HEK293 (cell line): ENCODE measurements around the gene NANOS3.
A peak's percentile ranks its signal among the peaks of the same experiment; 100 is the strongest.

Experiments
- CTCF ChIA-PET: fragments of 350-600 bp; formaldehyde crosslinking; extraction: SDS; loops from one replicate; lab custom pipeline; 2021; ENCODE audit warnings: antibody characterized with exemption; lab: Yijun Ruan, JAX
- POLR2A ChIA-PET: fragments of 300-600 bp; formaldehyde crosslinking; extraction: SDS; loops from one replicate; lab custom pipeline; 2020; ENCODE audit warnings: antibody characterized with exemption, inconsistent platforms; lab: Yijun Ruan, JAX
- H3K27ac ChIP-seq: fragments of 200-500 bp; sonication (Bioruptor generic); 2 replicates; pipeline ENCODE4 v1.5.1; 2014; ENCODE audit warnings: low read depth, low read length, control low read depth, inconsistent platforms; ENCODE audit errors: extremely low read depth
- H3K36me3 ChIP-seq, 2 experiments: fragments of 200-500 bp in 1 of 2; sonication (Bioruptor generic) in 1 of 2; 1 replicate in 1 of 2; 2 replicates in 1 of 2; pipeline ENCODE4 v1.5.1; 2014 to 2017; ENCODE audit warnings: inconsistent platforms in 2 of 2, low read length in 2 of 2; ENCODE audit not compliant: control insufficient read depth in 2 of 2, insufficient read depth in 1 of 2
- H3K4me1 ChIP-seq: fragments of 200-500 bp; sonication (Bioruptor generic); 2 replicates; pipeline ENCODE4 v1.5.1; 2014; ENCODE audit warnings: mild to moderate bottlenecking, low read length, inconsistent platforms; ENCODE audit not compliant: control insufficient read depth, insufficient read depth
- H3K4me3 ChIP-seq: 2 replicates; pipeline ENCODE4 v1.5.1; 2011; ENCODE audit warnings: low read depth, mild to moderate bottlenecking, control low read depth, low read length, moderate library complexity
- H3K9me3 ChIP-seq: fragments of 200-500 bp; sonication (Bioruptor generic); 2 replicates; pipeline ENCODE4 v1.5.1; 2014; ENCODE audit warnings: low read depth, low read length, inconsistent platforms; ENCODE audit not compliant: control insufficient read depth, insufficient read depth
- SCRT1 ChIP-seq: fragments of 450-650 bp; formaldehyde crosslinking; IDR thresholded peaks from 2 replicates; pipeline ENCODE4 v1.5.1; 2016; ENCODE audit warnings: missing biosample characterization, missing genetic modification characterization, borderline replicate concordance
- SCRT2 ChIP-seq: fragments of 450-650 bp; formaldehyde crosslinking; IDR thresholded peaks from 2 replicates; pipeline ENCODE4 v1.5.1; 2016; ENCODE audit warnings: missing biosample characterization, missing genetic modification characterization
- SP2 ChIP-seq: fragments of 450-650 bp; formaldehyde crosslinking; IDR thresholded peaks from 2 replicates; pipeline ENCODE4 v1.5.1; 2016; ENCODE audit warnings: missing biosample characterization, missing genetic modification characterization
- ZBTB48 ChIP-seq: fragments of 450-650 bp; formaldehyde crosslinking; IDR thresholded peaks from 2 replicates; pipeline ENCODE4 v1.5.1; 2016; ENCODE audit warnings: missing biosample characterization, missing genetic modification characterization
- ZBTB8A ChIP-seq: fragments of 450-650 bp; formaldehyde crosslinking; IDR thresholded peaks from 2 replicates; pipeline ENCODE4 v1.5.1; 2016; ENCODE audit warnings: missing biosample characterization, missing genetic modification characterization
- ZEB2 ChIP-seq: fragments of 450-650 bp; formaldehyde crosslinking; IDR thresholded peaks from 2 replicates; pipeline ENCODE4 v1.5.1; 2016; ENCODE audit warnings: missing biosample characterization, missing genetic modification characterization
- ZNF112 ChIP-seq: fragments of 450-650 bp; formaldehyde crosslinking; IDR thresholded peaks from 2 replicates; pipeline ENCODE4 v1.5.0; 2017; ENCODE audit warnings: missing biosample characterization, missing genetic modification characterization
- ZNF16 ChIP-seq: fragments of 450-650 bp; formaldehyde crosslinking; IDR thresholded peaks from 2 replicates; pipeline ENCODE4 v1.5.1; 2016; ENCODE audit warnings: low read depth, missing biosample characterization, missing genetic modification characterization
- ZNF2 ChIP-seq: fragments of 450-650 bp; formaldehyde crosslinking; IDR thresholded peaks from 2 replicates; pipeline ENCODE4 v1.5.1; 2016; ENCODE audit warnings: missing biosample characterization, missing genetic modification characterization
- ZNF202 ChIP-seq: fragments of 450-650 bp; formaldehyde crosslinking; IDR thresholded peaks from 2 replicates; pipeline ENCODE4 v1.5.1; 2016; ENCODE audit warnings: missing biosample characterization, missing genetic modification characterization, borderline replicate concordance
- ZNF23 ChIP-seq: fragments of 450-650 bp; formaldehyde crosslinking; IDR thresholded peaks from 2 replicates; pipeline ENCODE4 v1.5.1; 2016; ENCODE audit warnings: missing biosample characterization, missing genetic modification characterization, borderline replicate concordance
- ZNF248 ChIP-seq: fragments of 450-650 bp; formaldehyde crosslinking; IDR thresholded peaks from 2 replicates; pipeline ENCODE4 v1.5.1; 2017; ENCODE audit warnings: missing biosample characterization, missing genetic modification characterization
- ZNF350 ChIP-seq: fragments of 450-650 bp; formaldehyde crosslinking; IDR thresholded peaks from 2 replicates; pipeline ENCODE4 v1.5.0; 2017; ENCODE audit warnings: missing biosample characterization, mild to moderate bottlenecking, missing genetic modification characterization
- ZNF366 ChIP-seq: fragments of 450-650 bp; formaldehyde crosslinking; conservative IDR thresholded peaks from 2 replicates; pipeline ENCODE4 v1.5.1; 2016; ENCODE audit warnings: missing biosample characterization, missing genetic modification characterization
- ZNF561 ChIP-seq: fragments of 450-650 bp; IDR thresholded peaks from 2 replicates; pipeline ENCODE4 v1.5.1; 2018; ENCODE audit warnings: missing biosample characterization, missing genetic modification characterization, borderline replicate concordance
- ZNF621 ChIP-seq: fragments of 450-650 bp; formaldehyde crosslinking; IDR thresholded peaks from 2 replicates; pipeline ENCODE4 v1.5.1; 2017; ENCODE audit warnings: missing biosample characterization, missing genetic modification characterization
- ZNF654 ChIP-seq: fragments of 450-650 bp; formaldehyde crosslinking; IDR thresholded peaks from 2 replicates; pipeline ENCODE4 v1.5.1; 2016; ENCODE audit warnings: low read depth, missing biosample characterization, missing genetic modification characterization
- ZNF785 ChIP-seq: fragments of 450-650 bp; formaldehyde crosslinking; IDR thresholded peaks from 2 replicates; pipeline ENCODE4 v1.5.1; 2016; ENCODE audit warnings: missing biosample characterization, missing genetic modification characterization
- ZNF791 ChIP-seq: fragments of 450-650 bp; formaldehyde crosslinking; IDR thresholded peaks from 2 replicates; pipeline ENCODE4 v1.5.1; 2016; ENCODE audit warnings: missing biosample characterization, missing genetic modification characterization
- ZSCAN23 ChIP-seq: fragments of 450-650 bp; formaldehyde crosslinking; IDR thresholded peaks from 2 replicates; pipeline ENCODE4 v1.5.1; 2016; ENCODE audit warnings: missing biosample characterization, missing genetic modification characterization
- TF ChIP-seq, protein P1 (sequence below): fragments of 450-650 bp; formaldehyde crosslinking; IDR thresholded peaks from 2 replicates; pipeline ENCODE4 v1.5.1; 2016; ENCODE audit warnings: missing biosample characterization, missing genetic modification characterization
- TF ChIP-seq, protein P2 (sequence below): fragments of 450-650 bp; formaldehyde crosslinking; IDR thresholded peaks from 2 replicates; pipeline ENCODE4 v1.5.1; 2016; ENCODE audit warnings: missing biosample characterization, missing genetic modification characterization
- TF ChIP-seq, protein P3 (sequence below): fragments of 450-650 bp; formaldehyde crosslinking; IDR thresholded peaks from 2 replicates; pipeline ENCODE4; 2016; ENCODE audit warnings: missing biosample characterization, missing genetic modification characterization
- TF ChIP-seq, protein P4 (sequence below): fragments of 450-650 bp; formaldehyde crosslinking; IDR thresholded peaks from 2 replicates; pipeline ENCODE4 v1.5.1; 2016; ENCODE audit warnings: missing biosample characterization, missing genetic modification characterization
- TF ChIP-seq, protein P5 (sequence below): fragments of 450-650 bp; formaldehyde crosslinking; IDR thresholded peaks from 2 replicates; pipeline ENCODE4 v1.5.1; 2016; ENCODE audit warnings: missing biosample characterization, missing genetic modification characterization

The NANOS3 gene

DNA sequence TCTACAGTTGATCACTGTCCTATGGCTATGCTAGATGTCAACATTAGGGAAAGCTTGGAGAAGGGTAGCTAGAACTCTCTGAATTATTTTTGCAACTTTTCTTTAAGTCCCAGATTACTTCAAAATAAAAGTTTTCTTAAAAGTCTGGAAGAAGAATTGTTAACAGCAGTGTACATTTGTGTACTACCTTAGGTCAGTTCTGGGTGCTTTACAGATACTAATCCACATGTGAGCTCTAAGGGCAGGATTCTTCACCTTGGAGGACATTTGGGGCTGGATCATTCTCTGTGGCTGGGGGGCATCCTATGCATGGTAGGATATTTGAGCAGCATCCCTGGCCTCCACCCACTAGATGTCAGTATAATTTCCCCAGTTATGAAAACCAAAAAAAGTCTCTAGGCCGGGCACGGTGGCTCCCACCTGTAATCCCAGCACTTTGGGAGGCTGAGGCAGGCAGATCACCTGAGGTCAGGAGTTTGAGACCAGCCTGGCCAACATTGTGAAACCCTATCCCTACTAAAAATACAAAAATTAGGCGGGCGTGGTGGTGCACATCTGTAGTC lies 26.1 kb downstream of the NANOS3 start:
- POLR2A ChIA-PET = interaction anchor here (0.6 kb wide), 1 partner anchor 22 kb away, joined by 4 read pairs; no protein-coding TSS in a partner anchor
- CTCF ChIA-PET = interaction anchor here (0.5 to 2.2 kb wide), 11 partner anchors 9 to 1621 kb away, joined by 3 to 8 read pairs (median 3); no protein-coding TSS in a partner anchor

DNA sequence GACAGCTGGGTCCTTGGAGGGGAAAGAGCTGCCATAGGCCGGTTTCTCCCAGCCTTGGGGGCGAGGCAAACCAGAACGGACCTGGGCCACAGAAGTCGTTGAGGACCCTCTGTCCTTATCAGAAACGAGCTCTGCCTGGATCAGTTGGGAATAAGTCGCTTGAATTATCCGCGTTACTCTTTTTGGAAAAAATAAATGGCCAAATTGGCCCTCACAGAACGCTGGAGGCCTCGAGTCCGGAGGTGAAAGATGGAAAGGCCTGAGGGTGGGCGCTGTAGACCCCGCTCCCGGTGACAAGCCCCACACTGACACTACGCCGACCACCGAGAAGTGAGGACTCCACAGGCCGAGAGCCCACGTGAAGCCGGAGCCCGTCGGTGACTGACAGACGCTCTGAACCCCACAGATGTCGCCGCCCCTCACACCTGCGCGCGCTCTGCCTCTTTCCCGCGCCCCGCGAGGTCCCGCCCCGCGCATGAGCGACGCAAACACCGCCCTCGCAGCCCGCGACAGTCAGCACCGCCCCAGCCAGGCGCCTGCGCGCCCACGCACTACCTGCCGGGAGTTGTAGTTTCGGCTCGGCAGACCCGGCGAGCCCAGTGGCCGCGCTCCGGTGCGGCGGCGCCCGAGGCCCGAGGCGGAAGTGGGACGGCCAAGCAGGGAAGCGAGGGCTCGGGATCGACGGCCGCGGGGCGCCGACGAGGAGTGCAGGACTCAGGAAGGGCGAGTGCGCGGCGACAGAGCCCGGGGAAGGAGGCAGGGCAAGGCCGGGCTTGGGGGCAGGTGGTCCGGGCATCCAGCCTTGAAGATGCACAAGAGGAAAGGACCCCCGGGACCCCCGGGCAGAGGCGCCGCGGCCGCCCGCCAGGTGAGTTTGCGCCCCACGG lies 28.9 kb downstream of the NANOS3 start, which contains the start of the genes BRME1 and CC2D1A:
BRME1 (minus strand) TSS at position 484 of the 887 bp plus-strand sequence. CDS start 1,225 bp downstream, outside the sequence.
CC2D1A (plus strand) TSS at position 568 of the 887 bp plus-strand sequence; CDS start at position 809, 241 bp downstream.
- Histone ChIP-seq H3K36me3 (peaks cover 9 to 19% of the 10 kb centered on the region in 2 experiments; a peak in 2 of 3 replicates), H3K9me3 (no peaks in the 10 kb centered on the region), H3K4me1 (no peaks in the 10 kb centered on the region; the same call in 1 of the 2 replicates), H3K4me3 (peak within 1 kb of the TSS; percentile 88), H3K27ac (peak within 1 kb of the TSS; percentile 70; the same call in 1 of the 2 replicates)
- POLR2A ChIA-PET = interaction anchor here (1.2 to 1.4 kb wide), 2 partner anchors 131 to 167 kb away, joined by 3 to 4 read pairs; partner anchors contain the start of gene MISP3
- CTCF ChIA-PET = interaction anchor here (0.5 to 2.3 kb wide), 6 partner anchors 8 to 230 kb away, joined by 3 to 7 read pairs (median 3); partner anchors contain the start of gene ASF1B
- TF ChIP-seq ZNF561 (peak; percentile 81; the same call in 1 of the 2 replicates), ZNF621 (tag by site-specific recombination) (no peak), ZNF2 (peak; percentile 61), ZSCAN23 (tag by site-specific recombination) (no peak), ZNF16 (tag by site-specific recombination) (no peak), ZNF350 (tag by site-specific recombination) (no peak), ZNF785 (tag by site-specific recombination) (no peak), ZBTB8A (tag by site-specific recombination) (peak; percentile 81), ZBTB48 (tag by site-specific recombination) (no peak), ZNF654 (tag by site-specific recombination) (no peak), ZNF112 (tag by site-specific recombination) (no peak), SP2 (tag by site-specific recombination) (peak; percentile 93), ZNF202 (tag by site-specific recombination) (no peak), ZNF23 (tag by site-specific recombination) (no peak), ZNF366 (no peak), ZNF791 (tag by site-specific recombination) (no peak)
- TF ChIP-seq, protein P1, sequence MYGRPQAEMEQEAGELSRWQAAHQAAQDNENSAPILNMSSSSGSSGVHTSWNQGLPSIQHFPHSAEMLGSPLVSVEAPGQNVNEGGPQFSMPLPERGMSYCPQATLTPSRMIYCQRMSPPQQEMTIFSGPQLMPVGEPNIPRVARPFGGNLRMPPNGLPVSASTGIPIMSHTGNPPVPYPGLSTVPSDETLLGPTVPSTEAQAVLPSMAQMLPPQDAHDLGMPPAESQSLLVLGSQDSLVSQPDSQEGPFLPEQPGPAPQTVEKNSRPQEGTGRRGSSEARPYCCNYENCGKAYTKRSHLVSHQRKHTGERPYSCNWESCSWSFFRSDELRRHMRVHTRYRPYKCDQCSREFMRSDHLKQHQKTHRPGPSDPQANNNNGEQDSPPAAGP (tag by site-specific recombination) = peak; percentile 34; the same call in 1 of the 2 replicates
- TF ChIP-seq, protein P2, sequence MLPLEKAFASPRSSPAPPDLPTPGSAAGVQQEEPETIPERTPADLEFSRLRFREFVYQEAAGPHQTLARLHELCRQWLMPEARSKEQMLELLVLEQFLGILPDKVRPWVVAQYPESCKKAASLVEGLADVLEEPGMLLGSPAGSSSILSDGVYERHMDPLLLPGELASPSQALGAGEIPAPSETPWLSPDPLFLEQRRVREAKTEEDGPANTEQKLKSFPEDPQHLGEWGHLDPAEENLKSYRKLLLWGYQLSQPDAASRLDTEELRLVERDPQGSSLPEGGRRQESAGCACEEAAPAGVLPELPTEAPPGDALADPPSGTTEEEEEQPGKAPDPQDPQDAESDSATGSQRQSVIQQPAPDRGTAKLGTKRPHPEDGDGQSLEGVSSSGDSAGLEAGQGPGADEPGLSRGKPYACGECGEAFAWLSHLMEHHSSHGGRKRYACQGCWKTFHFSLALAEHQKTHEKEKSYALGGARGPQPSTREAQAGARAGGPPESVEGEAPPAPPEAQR (tag by site-specific recombination) = no peak
- TF ChIP-seq, protein P3, sequence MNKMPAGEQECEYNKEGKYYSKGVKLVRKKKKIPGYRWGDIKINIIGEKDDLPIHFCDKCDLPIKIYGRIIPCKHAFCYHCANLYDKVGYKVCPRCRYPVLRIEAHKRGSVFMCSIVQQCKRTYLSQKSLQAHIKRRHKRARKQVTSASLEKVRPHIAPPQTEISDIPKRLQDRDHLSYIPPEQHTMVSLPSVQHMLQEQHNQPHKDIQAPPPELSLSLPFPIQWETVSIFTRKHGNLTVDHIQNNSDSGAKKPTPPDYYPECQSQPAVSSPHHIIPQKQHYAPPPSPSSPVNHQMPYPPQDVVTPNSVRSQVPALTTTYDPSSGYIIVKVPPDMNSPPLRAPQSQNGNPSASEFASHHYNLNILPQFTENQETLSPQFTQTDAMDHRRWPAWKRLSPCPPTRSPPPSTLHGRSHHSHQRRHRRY (tag by site-specific recombination) = no peak

More for the DNA sequence above, 26.1 kb downstream of the NANOS3 start:
- Histone ChIP-seq H3K4me1 (no peaks in the 10 kb centered on the region; the same call in 1 of the 2 replicates), H3K4me3 (no peak overlapping the region), H3K36me3 (no peaks in the 10 kb centered on the region; a peak in 1 of 3 replicates), H3K9me3 (no peaks in the 10 kb centered on the region), H3K27ac (no peak overlapping the region)
- TF ChIP-seq, protein P4, sequence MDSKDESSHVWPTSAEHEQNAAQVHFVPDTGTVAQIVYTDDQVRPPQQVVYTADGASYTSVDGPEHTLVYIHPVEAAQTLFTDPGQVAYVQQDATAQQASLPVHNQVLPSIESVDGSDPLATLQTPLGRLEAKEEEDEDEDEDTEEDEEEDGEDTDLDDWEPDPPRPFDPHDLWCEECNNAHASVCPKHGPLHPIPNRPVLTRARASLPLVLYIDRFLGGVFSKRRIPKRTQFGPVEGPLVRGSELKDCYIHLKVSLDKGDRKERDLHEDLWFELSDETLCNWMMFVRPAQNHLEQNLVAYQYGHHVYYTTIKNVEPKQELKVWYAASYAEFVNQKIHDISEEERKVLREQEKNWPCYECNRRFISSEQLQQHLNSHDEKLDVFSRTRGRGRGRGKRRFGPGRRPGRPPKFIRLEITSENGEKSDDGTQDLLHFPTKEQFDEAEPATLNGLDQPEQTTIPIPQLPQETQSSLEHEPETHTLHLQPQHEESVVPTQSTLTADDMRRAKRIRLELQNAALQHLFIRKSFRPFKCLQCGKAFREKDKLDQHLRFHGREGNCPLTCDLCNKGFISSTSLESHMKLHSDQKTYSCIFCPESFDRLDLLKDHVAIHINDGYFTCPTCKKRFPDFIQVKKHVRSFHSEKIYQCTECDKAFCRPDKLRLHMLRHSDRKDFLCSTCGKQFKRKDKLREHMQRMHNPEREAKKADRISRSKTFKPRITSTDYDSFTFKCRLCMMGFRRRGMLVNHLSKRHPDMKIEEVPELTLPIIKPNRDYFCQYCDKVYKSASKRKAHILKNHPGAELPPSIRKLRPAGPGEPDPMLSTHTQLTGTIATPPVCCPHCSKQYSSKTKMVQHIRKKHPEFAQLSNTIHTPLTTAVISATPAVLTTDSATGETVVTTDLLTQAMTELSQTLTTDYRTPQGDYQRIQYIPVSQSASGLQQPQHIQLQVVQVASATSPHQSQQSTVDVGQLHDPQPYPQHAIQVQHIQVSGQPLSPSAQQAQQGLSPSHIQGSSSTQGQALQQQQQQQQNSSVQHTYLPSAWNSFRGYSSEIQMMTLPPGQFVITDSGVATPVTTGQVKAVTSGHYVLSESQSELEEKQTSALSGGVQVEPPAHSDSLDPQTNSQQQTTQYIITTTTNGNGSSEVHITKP = peak; percentile 71
- peak; percentile 25; the same call in 1 of the 2 replicates for TF ChIP-seq SCRT1 (tag by site-specific recombination)
- no peak for TF ChIP-seq ZNF248
- TF ChIP-seq, protein P5, sequence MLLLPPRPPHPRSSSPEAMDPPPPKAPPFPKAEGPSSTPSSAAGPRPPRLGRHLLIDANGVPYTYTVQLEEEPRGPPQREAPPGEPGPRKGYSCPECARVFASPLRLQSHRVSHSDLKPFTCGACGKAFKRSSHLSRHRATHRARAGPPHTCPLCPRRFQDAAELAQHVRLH (tag by site-specific recombination) = 0 out of 2 replicates have a peak, but pooled peaks have one; percentile 31
- no peak for TF ChIP-seq ZNF112 (tag by site-specific recombination)
- TF ChIP-seq ZEB2 (tag by site-specific recombination) = no peak
- peak; percentile 36 for TF ChIP-seq ZNF654 (tag by site-specific recombination)
- peak; percentile 64; the same call in 1 of the 2 replicates for TF ChIP-seq SCRT2 (tag by site-specific recombination)
